ENCODE results near the gene ACTBL2.

ACTBL2 gene

DNA sequence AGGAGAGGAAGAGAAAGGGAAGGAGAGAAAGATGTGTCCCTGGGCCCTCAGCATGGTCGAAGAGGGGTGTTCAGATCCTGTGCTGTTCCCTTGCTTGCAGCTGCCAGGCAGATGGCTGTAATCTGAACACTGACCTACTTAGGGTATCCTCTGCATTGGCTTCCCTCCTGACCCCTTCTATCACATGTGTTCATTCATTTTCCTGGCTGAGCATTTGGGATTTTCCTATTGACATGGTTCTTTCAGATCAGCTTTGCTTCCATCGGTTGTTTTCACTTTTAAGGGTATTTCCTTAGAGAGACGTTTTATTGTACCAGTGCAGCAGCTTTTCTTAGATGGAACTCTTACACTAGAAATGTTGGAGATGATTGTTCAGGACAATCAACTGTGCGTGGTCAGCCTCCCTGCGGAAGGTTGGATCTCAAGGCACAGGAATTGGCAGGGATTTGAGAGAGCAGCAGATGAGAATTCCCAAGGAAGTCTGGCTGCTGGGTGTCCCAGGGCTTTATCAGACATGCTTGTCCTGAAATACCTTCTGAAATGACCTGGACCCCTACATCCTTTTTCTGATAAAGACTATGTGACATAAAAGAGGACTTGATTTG is 26.0 kb downstream of the ACTBL2 start:
- DNase-seq (ENCODE audit: low spot score): no peak
- in situ Hi-C loops (cut with MboI; ENCODE audit: low sequenced_read_pairs, unreplicated experiment): no loop called here
- TF ChIP-seq, protein P1, sequence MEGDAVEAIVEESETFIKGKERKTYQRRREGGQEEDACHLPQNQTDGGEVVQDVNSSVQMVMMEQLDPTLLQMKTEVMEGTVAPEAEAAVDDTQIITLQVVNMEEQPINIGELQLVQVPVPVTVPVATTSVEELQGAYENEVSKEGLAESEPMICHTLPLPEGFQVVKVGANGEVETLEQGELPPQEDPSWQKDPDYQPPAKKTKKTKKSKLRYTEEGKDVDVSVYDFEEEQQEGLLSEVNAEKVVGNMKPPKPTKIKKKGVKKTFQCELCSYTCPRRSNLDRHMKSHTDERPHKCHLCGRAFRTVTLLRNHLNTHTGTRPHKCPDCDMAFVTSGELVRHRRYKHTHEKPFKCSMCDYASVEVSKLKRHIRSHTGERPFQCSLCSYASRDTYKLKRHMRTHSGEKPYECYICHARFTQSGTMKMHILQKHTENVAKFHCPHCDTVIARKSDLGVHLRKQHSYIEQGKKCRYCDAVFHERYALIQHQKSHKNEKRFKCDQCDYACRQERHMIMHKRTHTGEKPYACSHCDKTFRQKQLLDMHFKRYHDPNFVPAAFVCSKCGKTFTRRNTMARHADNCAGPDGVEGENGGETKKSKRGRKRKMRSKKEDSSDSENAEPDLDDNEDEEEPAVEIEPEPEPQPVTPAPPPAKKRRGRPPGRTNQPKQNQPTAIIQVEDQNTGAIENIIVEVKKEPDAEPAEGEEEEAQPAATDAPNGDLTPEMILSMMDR (IDR thresholded peaks at IDR 0.05; ENCODE audit: borderline replicate concordance, control extremely low read depth, extremely low read depth, insufficient read depth, missing control alignments): no peak

DNA sequence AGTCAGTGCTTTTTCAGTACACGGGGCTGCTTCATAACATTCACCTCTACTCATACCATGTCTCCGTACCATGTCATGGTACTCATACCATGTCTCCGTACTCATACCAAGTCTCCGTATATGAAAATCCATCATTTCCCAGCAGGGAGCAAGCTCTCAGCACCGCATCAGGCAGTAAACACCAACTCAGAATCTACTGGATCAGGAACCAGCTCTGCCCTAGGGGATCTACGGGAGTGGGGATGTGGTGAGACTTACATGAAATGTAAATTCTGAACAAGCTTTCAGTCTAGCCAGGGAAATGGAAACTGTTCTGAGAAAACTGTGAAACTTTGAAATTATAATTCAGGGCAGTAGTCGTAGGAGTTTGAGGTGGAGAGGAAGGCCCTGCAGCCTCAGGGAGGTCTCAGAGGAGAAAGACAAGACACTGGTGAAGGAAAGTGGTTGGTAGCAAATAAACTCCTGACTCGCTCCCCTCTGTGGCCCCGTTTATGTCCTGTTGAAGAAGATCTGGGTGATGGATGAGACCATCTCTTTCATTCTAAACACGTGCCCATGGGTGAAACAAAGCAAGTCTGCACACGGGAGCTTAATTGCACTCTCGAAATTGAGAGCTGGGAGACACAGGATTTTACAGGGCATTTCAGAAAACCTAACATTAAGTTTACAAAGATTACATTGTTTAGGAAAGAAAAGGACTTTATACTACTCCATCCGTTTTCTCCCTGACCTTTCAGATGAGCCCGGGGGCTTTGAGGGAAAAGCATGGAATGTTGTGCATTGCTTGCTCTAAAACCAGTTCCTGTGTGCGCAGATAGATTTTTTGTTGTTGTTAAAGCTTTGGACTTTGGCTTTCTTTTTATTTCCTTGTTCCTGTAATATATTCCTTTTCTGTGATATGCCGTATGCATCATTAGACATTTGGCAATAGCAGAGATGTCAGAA is 26.8 kb downstream of the ACTBL2 start:
- TF ChIP-seq, protein P1 (IDR thresholded peaks at IDR 0.05; ENCODE audit: borderline replicate concordance, control extremely low read depth, extremely low read depth, insufficient read depth, missing control alignments): no peak
- DNase-seq (ENCODE audit: low spot score): no peak
- in situ Hi-C loops (cut with MboI; ENCODE audit: low sequenced_read_pairs, unreplicated experiment): no loop called here

DNA sequence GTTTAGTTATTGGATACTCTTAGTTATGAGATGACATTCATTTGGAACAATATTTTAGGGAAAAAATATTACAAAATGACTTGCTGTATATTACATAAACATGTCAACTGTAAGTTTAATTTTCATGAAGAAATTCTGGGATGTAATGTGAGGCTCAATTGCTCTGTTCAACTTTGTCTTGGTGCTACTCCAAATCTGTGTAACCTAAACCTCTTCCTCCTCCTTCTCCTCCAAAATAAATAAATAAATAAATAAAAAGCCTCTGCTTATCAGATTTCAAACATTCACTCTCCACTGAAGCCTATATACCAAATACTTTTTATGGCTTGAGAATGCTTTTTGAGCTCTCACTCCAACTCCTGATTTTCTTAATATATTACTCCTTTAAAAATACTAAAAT is 27.7 kb downstream of the ACTBL2 start:
- in situ Hi-C loops (cut with MboI; ENCODE audit: low sequenced_read_pairs, unreplicated experiment): no loop called here

DNA sequence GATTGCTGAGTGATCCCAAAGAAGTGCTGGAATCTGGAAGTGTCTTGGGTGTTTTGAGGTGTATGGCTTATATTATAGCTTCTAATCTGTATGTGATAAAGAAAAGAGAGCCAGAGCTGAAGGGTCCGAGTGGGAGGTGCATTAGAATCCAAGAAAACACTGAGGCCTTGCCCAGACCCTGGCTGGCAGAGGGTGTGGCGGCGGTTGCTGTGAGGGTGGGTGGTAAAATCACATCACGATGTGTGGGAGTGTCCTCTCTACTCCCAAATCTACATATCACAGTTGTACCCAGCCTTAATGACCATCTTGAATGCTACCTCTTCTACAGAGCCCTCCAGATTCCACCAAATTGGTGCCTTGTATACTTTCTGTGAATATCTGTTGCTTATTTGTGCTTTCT is 28.9 kb downstream of the ACTBL2 start:
- TF ChIP-seq, protein P1 (IDR thresholded peaks at IDR 0.05; ENCODE audit: borderline replicate concordance, control extremely low read depth, extremely low read depth, insufficient read depth, missing control alignments): no peak
- in situ Hi-C loops (cut with MboI; ENCODE audit: low sequenced_read_pairs, unreplicated experiment): no loop called here
- no peak for DNase-seq (ENCODE audit: low spot score)

More for the DNA sequence above, 27.7 kb downstream of the ACTBL2 start:
- TF ChIP-seq, protein P1 (IDR thresholded peaks at IDR 0.05; ENCODE audit: borderline replicate concordance, control extremely low read depth, extremely low read depth, insufficient read depth, missing control alignments): no peak
- no peak for DNase-seq (ENCODE audit: low spot score)

DNA sequence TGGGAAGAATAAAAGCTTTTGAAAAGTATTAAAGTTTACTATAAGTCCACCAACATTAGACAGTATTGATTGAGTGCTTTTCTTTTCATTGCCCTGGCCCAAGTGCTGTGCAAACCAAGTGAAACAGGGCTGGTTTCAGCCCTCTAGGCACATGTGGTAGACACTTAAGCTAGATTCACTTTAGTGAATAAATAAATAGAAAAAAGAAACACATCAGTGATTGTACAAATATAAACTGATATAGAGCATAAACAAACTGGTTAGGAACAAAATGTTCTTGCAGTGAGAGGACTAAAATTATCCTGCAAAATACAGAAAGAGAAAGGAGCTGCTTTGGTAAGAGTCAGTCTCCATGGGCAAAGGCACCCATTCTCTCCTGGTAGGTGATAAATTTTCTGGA is 29.7 kb downstream of the ACTBL2 start:
- DNase-seq (ENCODE audit: low spot score): no peak
- TF ChIP-seq, protein P1 (IDR thresholded peaks at IDR 0.05; ENCODE audit: borderline replicate concordance, control extremely low read depth, extremely low read depth, insufficient read depth, missing control alignments): no peak
- in situ Hi-C loops (cut with MboI; ENCODE audit: low sequenced_read_pairs, unreplicated experiment): no loop called here

DNA sequence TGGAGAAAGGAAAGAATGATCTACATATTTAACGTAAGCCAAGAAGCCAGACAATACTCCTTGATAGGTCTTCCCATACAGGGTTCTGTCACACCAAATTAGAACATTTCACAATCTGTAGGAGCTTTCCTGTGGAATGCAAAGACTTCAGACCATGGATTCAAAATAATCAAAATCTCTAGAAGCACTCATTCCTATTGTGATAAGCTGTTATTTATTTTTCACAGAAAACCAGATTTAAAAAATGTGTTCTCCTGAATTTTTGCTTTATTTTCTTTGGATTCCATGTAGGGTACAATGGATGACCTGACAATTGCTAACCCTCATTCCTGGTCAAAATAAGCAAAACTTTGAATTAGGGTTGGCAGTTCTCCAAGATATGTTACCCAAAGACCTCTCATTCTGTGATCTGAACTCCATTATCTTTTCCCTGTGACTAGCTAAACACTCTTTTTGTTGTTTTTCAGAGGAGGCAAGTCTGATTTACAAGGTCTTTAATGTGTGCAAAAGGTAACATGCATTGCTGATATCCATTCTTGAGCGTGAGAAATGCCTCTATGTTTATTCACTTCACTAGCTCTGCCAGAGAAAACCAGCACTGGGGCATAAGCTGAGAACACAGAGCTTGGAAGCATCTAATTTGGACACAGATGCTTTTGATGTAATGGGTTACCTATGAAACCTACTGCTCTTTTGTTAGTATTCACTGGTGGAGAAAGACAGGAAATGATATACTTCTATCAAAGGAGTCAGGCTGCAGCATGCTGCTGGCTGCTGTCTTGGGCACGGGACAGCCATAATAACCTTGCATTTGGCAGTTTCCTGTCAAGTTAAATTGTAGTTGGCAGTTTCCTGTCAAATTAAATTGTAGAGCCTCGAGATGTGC is 31.4 kb downstream of the ACTBL2 start:
- in situ Hi-C loops (cut with MboI; ENCODE audit: low sequenced_read_pairs, unreplicated experiment): no loop called here
- no peak for DNase-seq (ENCODE audit: low spot score)
- TF ChIP-seq, protein P1 (IDR thresholded peaks at IDR 0.05; ENCODE audit: borderline replicate concordance, control extremely low read depth, extremely low read depth, insufficient read depth, missing control alignments): no peak

Measured in GM13976 (cell line).